Measurements from ENCODE around the gene RNF7. TPM values are rescaled to one million over a fixed set of nuclear protein-coding genes. Genes with fewer than 3 reads are reported as not detected.

RNF7 gene
- 131 to 139 TPM (median 138 TPM) in 5 replicates for total RNA-seq (2022; extraction: Qiagen RNA extraction; ENCODE audit: low read depth)

DNA sequence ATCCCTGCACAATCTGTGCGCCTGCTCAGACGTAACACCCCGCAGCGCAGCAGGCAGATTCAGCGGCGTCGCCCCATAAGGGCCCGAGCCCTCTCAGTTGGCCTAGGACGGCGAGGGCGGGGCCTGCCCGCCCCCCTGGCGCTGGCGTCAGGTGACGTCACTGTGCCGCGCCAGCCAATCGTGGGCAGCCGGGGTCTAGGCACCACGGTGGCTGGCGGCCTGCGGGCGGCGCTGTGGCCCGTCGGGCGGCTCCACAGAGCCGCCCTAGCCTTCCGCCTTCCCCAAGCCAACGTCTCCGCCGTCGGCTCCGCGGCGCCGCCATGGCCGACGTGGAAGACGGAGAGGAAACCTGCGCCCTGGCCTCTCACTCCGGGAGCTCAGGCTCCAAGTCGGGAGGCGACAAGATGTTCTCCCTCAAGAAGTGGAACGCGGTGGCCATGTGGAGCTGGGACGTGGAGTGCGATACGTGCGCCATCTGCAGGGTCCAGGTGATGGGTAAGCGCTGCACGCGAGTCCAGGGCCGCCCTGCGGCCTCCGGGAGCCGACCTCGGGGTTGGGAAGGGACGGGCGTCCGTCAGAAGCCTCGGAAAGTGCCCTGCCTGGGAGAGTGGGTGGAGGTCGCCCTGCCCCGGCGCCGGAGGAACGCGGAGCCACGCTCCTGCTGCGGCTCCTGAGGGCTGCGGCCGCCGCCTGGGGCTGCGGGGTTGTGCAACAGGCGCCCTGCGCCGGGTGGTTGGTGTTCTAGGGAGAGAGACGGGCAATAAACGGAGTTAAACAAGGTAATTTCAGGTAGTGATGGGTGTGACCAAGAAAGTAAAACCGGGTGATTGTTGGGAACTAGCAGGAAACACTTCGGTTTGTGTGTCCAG is at the start of gene RNF7:
TSS of gene RNF7 (plus strand) at position 277 of the 869 bp plus-strand sequence. CDS start at position 321, 44 bp downstream.

DNA sequence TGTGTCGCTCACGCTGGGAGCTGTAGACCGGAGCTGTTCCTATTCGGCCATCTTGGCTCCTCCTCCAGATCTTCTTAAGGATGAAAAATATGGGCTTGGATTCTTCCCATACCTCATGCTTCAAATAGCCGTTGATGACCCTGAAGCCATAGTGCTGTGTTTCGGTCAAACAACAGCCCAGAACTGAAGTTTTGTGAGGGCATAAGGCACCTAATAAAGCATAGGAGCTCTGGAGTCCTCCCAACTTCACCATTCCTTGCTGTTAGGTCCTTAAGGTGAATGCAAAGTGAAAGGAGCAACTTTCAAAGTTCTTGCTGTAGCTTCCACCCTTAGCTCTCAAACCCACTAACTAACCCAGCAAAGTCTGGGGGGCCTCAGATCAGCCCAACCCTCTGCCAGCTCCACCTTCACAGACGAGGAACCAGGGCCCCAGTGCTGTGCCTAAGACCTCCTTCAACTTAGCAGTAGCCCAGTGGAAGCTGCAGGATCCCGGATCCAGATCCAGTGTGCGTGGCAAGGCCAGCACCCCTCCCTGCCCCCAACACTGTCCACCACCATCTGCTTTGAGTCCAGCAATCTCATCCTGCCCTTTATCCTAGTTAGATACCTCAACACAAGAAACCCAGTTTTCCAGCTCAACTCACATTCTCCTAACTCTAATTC is 25.1 kb downstream of the RNF7 start, which contains the start of gene GRK7:
TSS of gene GRK7 (plus strand) at position 321 of the 663 bp plus-strand sequence. CDS start 14,877 bp downstream, outside the sequence.

Other genes starting within 250 kb of the RNF7 start
- 0.03 to 0.09 TPM in 2 of 5 replicates, not detected in the others for gene GRK7, start 25.1 kb downstream of the RNF7 start, total RNA-seq (2022; extraction: Qiagen RNA extraction; ENCODE audit: low read depth)
- gene ATP1B3, start 138.3 kb downstream of the RNF7 start, total RNA-seq (2022; extraction: Qiagen RNA extraction; ENCODE audit: low read depth) = 173 to 230 TPM (median 200 TPM) in 5 replicates

Data from A549 treated with RU486 at 1 μM for 4 hours (cell line).